Panc1 (cell line): Measurements from ENCODE around the gene PER3. TPM values are rescaled to one million over a fixed set of nuclear protein-coding genes. Genes with fewer than 3 reads are reported as not detected.
"Not testable (repeated sequence)": the region's sequence is repeated elsewhere in the genome, so short reads cannot be mapped to it uniquely, and the experiment has no call there.

Experiments used
- ATAC-seq: fragments of 200-7000 bp; cut with Tn5 transposase; 2 replicates; pipeline ENCODE4 v1.9.1; 2020; ENCODE audit warnings: mild to moderate bottlenecking, moderate library complexity
- BruUV-seq: library from RNA; stranded (reverse); fragments of 400-500 nt; replicated peaks from 2 replicates; lab custom pipeline; 2021; lab: Mats Ljungman, UMichigan
- CTCF ChIA-PET: fragments of 300-600 bp; sonication (Branson Sonifier 250); formaldehyde crosslinking; loops from one replicate; lab custom pipeline; 2022; ENCODE audit warnings: antibody characterized with exemption; lab: Charles Lee
- POLR2A ChIA-PET: fragments of 300-600 bp; sonication (Branson Sonifier 250); formaldehyde crosslinking; loops from one replicate; lab custom pipeline; 2022; ENCODE audit warnings: antibody characterized with exemption; lab: Charles Lee
- DNase-seq: peaks from one replicate; pipeline ENCODE4 v3.0.0-alpha.2; 2010; ENCODE audit warnings: low read depth, low spot score
- H3K27ac ChIP-seq: 2 replicates; pipeline ENCODE4 v1.5.1; 2011; ENCODE audit warnings: mild to moderate bottlenecking, low read length, inconsistent platforms
- H3K27me3 ChIP-seq: fragments of 200-500 bp; sonication (Bioruptor generic); 2 replicates; pipeline ENCODE4 v1.6.0; 2014; ENCODE audit warnings: low read length, inconsistent platforms; ENCODE audit not compliant: control insufficient read depth, insufficient read depth
- H3K36me3 ChIP-seq: fragments of 200-500 bp; sonication (Bioruptor generic); 2 replicates; pipeline ENCODE4 v1.5.1; 2014; ENCODE audit warnings: inconsistent platforms, mild to moderate bottlenecking, low read length, moderate library complexity; ENCODE audit not compliant: control insufficient read depth, insufficient read depth
- H3K4me1 ChIP-seq: 2 replicates; pipeline ENCODE4 v1.5.1; 2011; ENCODE audit warnings: inconsistent platforms, mild to moderate bottlenecking, low read length, moderate library complexity; ENCODE audit not compliant: control insufficient read depth, insufficient read depth
- H3K4me3 ChIP-seq, 2 experiments: 2 replicates each; pipeline ENCODE4 v1.5.1; 2011 to 2012; ENCODE audit warnings: low read depth in 2 of 2, low read length in 2 of 2, mild to moderate bottlenecking in 2 of 2, inconsistent platforms in 1 of 2, moderate library complexity in 1 of 2
- H3K9me3 ChIP-seq: fragments of 200-500 bp; sonication (Bioruptor generic); 2 replicates; pipeline ENCODE4 v1.5.1; 2014; ENCODE audit warnings: low read depth, mild to moderate bottlenecking, inconsistent platforms, low read length, moderate library complexity; ENCODE audit not compliant: control insufficient read depth, insufficient read depth
- CTCF ChIP-seq: fragments of 450-650 bp; IDR thresholded peaks from 2 replicates; pipeline ENCODE4 v1.5.1; 2017; ENCODE audit warnings: mild to moderate bottlenecking
- POLR2AphosphoS5 ChIP-seq: IDR thresholded peaks from 2 replicates; pipeline ENCODE4 v1.6.1; 2012; ENCODE audit warnings: mild to moderate bottlenecking, low read depth, low read length, moderate library complexity
- REST ChIP-seq, 2 experiments: IDR thresholded peaks; 2 replicates each; pipeline ENCODE4 v1.6.1; 2011 to 2012; ENCODE audit warnings: low read depth in 2 of 2, control low read depth in 1 of 2, low read length in 1 of 2, mild to moderate bottlenecking in 1 of 2, moderate library complexity in 1 of 2; ENCODE audit not compliant: insufficient read depth in 1 of 2
- SIN3A ChIP-seq: IDR thresholded peaks from 2 replicates; pipeline ENCODE4 v1.6.1; 2012; ENCODE audit warnings: low read depth, mild to moderate bottlenecking, low read length, moderate library complexity, borderline replicate concordance; ENCODE audit not compliant: insufficient read depth
- TCF7L2 ChIP-seq: IDR thresholded peaks from 2 replicates; pipeline ENCODE4 v1.6.1; 2011; ENCODE audit warnings: mild to moderate bottlenecking, low read depth, low read length, inconsistent platforms
- in situ Hi-C: cut with HindIII; loops from 2 replicates; pipeline ENCODE4 v1.10.0; 2016; ENCODE audit warnings: low sequenced_read_pairs, low pct_unique_long_range_greater_than_20kb
- intact Hi-C: fragments of 100-400 bp; cut with micrococcal nuclease; formaldehyde crosslinking; loops from one replicate; pipeline ENCODE4 v1.10.0; 2022; ENCODE audit not compliant: unreplicated experiment
- total RNA-seq: library from RNA; stranded (reverse); gene quantifications from one replicate; pipeline ENCODE4 v1.2.1, GENCODE V29; 2021; ENCODE audit not compliant: unreplicated experiment

The PER3 gene
- total RNA-seq, 1 experiment from 2014 or later, result 17.0 TPM

GRCh38 chr1:7789828-7790227 lies 5.7 kb downstream of the PER3 start:
- ChIA-PET POLR2A (no interaction called here), CTCF (no interaction called here)
- BruUV-seq, result no TSS peak
- H3K27ac ChIP-seq, result no peak overlapping the region
- DNase-seq (no peak), ATAC-seq (no peak)
- peaks cover 10% of the 10 kb centered on the region for H3K36me3 ChIP-seq
- intact Hi-C loops, result no loop called here
- peaks cover 11% of the 10 kb centered on the region; the same call in 1 of the 2 replicates for H3K9me3 ChIP-seq
- H3K4me1 ChIP-seq, result no peaks in the 10 kb centered on the region
- no peak overlapping the region for H3K4me3 ChIP-seq
- TF ChIP-seq CTCF, result no peak
- no peak for TF ChIP-seq SIN3A
- TF ChIP-seq POLR2AphosphoS5, result no peak
- no peak for TF ChIP-seq TCF7L2
- no peak for TF ChIP-seq REST (IDR thresholded peaks at IDR 0.05; ENCODE audit: insufficient read depth in 1 of 2, low read depth in 2 of 2, low read length in 1 of 2)
- in situ Hi-C loops, result no loop called here
- H3K27me3 ChIP-seq, result no peaks in the 10 kb centered on the region

- H3K4me3 ChIP-seq, ATAC-seq, BruUV-seq, intact Hi-C loops, CTCF ChIA-PET, DNase-seq, H3K27ac ChIP-seq, H3K27me3 ChIP-seq, H3K4me1 ChIP-seq, in situ Hi-C loops: not testable (repeated sequence)
- POLR2A ChIA-PET, result interaction anchor here (0.5 kb wide), 1 partner anchor 122 kb away, joined by 5 read pairs; no protein-coding TSS in a partner anchor
- H3K36me3 ChIP-seq, result peaks cover 10% of the 10 kb centered on the region
- peaks cover 11% of the 10 kb centered on the region; the same call in 1 of the 2 replicates for H3K9me3 ChIP-seq
Observed at GRCh38 chr1:7791027-7791426, 6.9 kb downstream of the PER3 start.

- no peak for DNase-seq
- CTCF ChIA-PET, result no interaction called here
- ATAC-seq, result no peak
- no peaks in the 10 kb centered on the region for H3K27me3 ChIP-seq
- no peak overlapping the region for H3K27ac ChIP-seq
- in situ Hi-C loops (no loop called here), intact Hi-C loops (no loop called here)
- no peak for TF ChIP-seq POLR2AphosphoS5
- POLR2A ChIA-PET, result interaction anchor here (0.6 kb wide), 1 partner anchor 232 kb away, joined by 3 read pairs; no protein-coding TSS in a partner anchor
- BruUV-seq, result no TSS peak
- peaks cover 2% of the 10 kb centered on the region; the same call in 1 of the 2 replicates for H3K36me3 ChIP-seq
- no peak overlapping the region for H3K4me3 ChIP-seq
- peaks cover 4% of the 10 kb centered on the region; the same call in 1 of the 2 replicates for H3K9me3 ChIP-seq
- H3K4me1 ChIP-seq, result no peaks in the 10 kb centered on the region
Observed at GRCh38 chr1:7795406-7795805, 11.3 kb downstream of the PER3 start.
